HG02588 (cell line): ENCODE results near the gene CRACDL.

ENCODE experiments used
- ATAC-seq: cut with Tn5 transposase; IDR thresholded peaks from one replicate; pipeline ENCODE4 v1.9.1; 2021; ENCODE audit warnings: mild to moderate bottlenecking, moderate library complexity; ENCODE audit not compliant: unreplicated experiment

The CRACDL gene

GRCh38 chr2:98927027-98927426 lies 9.0 kb downstream of the CRACDL start:
- no peak for ATAC-seq

- no peak for ATAC-seq
Measured at GRCh38 chr2:98926601-98927000, 9.4 kb downstream of the CRACDL start.

- ATAC-seq, result no peak
Measured at GRCh38 chr2:98924910-98925309, 11.1 kb downstream of the CRACDL start.

- ATAC-seq, result no peak
Measured at GRCh38 chr2:98924038-98924830, 11.8 kb downstream of the CRACDL start.

GRCh38 chr2:98923244-98923940 lies 12.6 kb downstream of the CRACDL start:
- ATAC-seq, result no peak

- ATAC-seq, result no peak
Measured at GRCh38 chr2:98921062-98921461, 15.0 kb downstream of the CRACDL start.

- ATAC-seq, result no peak
Measured at GRCh38 chr2:98917031-98917471, 19.0 kb downstream of the CRACDL start.

- no peak for ATAC-seq
Measured at GRCh38 chr2:98915751-98916358, 20.2 kb downstream of the CRACDL start.

GRCh38 chr2:98914713-98915580 lies 21.1 kb downstream of the CRACDL start:
- no peak for ATAC-seq

- ATAC-seq, result no peak
Measured at GRCh38 chr2:98913916-98914712, 21.9 kb downstream of the CRACDL start.

GRCh38 chr2:98912957-98913915 lies 22.8 kb downstream of the CRACDL start:
- ATAC-seq, result no peak

GRCh38 chr2:98912221-98912851 lies 23.7 kb downstream of the CRACDL start:
- ATAC-seq, result no peak

GRCh38 chr2:98911376-98912154 lies 24.5 kb downstream of the CRACDL start:
- ATAC-seq, result no peak

- no peak for ATAC-seq
Measured at GRCh38 chr2:98911126-98911375, 25.0 kb downstream of the CRACDL start.

GRCh38 chr2:98910349-98911125 lies 25.5 kb downstream of the CRACDL start:
- no peak for ATAC-seq

GRCh38 chr2:98909317-98910211 lies 26.5 kb downstream of the CRACDL start:
- ATAC-seq, result no peak
